ENCODE data around the gene ENTPD8.

DNA sequence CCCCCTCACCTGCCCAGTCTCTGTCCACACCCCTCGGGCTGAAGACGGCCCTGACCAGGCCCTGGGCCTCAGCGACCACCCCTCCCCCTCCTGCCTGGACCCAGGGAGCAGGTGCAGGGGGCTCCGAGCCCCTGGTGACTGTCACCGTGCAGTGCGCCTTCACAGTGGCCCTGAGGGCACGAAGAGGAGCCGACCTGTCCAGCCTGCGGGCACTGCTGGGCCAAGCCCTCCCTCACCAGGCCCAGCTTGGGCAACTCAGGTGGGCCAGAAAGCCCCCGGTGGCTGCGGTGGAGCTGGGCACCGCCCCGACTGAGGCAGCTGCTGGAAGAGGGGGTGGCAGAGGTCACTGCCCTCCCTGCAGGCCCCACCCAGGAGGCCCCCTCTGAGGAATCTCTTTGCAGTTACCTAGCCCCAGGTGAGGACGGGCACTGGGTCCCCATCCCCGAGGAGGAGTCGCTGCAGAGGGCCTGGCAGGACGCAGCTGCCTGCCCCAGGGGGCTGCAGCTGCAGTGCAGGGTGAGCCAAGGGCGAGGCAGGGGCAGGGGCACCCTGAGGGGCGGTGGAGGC, 7.7 kb downstream of the ENTPD8 start:
- TF ChIP-seq, protein P1, sequence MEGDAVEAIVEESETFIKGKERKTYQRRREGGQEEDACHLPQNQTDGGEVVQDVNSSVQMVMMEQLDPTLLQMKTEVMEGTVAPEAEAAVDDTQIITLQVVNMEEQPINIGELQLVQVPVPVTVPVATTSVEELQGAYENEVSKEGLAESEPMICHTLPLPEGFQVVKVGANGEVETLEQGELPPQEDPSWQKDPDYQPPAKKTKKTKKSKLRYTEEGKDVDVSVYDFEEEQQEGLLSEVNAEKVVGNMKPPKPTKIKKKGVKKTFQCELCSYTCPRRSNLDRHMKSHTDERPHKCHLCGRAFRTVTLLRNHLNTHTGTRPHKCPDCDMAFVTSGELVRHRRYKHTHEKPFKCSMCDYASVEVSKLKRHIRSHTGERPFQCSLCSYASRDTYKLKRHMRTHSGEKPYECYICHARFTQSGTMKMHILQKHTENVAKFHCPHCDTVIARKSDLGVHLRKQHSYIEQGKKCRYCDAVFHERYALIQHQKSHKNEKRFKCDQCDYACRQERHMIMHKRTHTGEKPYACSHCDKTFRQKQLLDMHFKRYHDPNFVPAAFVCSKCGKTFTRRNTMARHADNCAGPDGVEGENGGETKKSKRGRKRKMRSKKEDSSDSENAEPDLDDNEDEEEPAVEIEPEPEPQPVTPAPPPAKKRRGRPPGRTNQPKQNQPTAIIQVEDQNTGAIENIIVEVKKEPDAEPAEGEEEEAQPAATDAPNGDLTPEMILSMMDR (conservative IDR thresholded peaks at IDR 0.05), result no peak
- no peak for TF ChIP-seq EZH2 (IDR thresholded peaks at IDR 0.05; ENCODE audit: low read depth)

All from PC-9 (cell line).